ENCODE measurements around the gene MAPKBP1. TPM values are rescaled to one million over a fixed set of nuclear protein-coding genes. Genes with fewer than 3 reads are reported as not detected.
"Not testable (repeated sequence)": the region's sequence is repeated elsewhere in the genome, so short reads cannot be mapped to it uniquely, and the experiment has no call there.

Gene MAPKBP1
- 10 to 100 TPM; 16.6 to 17.2 TPM for total RNA-seq

- H3K9me3 Mint-ChIP-seq, result no peaks in the 10 kb centered on the region
- H3K27me3 Mint-ChIP-seq, result no peaks in the 10 kb centered on the region
- ChIA-PET CTCF (interaction anchor here (0.7 to 11.0 kb wide), 40 partner anchors 8 to 870 kb away, joined by 3 to 337 read pairs (median 6); partner anchors contain the start of genes CHP1, EHD4, ITPKA and JMJD7), POLR2A (interaction anchor here (0.8 to 3.9 kb wide), 10 partner anchors 9 to 356 kb away, joined by 3 to 29 read pairs (median 6); partner anchors contain the start of gene MGA)
- H3K27ac Mint-ChIP-seq, result peak within 1 kb of the TSS; percentile 92
- peak within 1 kb of the TSS; percentile 91 for H3K4me3 Mint-ChIP-seq
- peak; percentile 99 for DNase-seq
- peak; percentile 92 for ATAC-seq
- intact Hi-C loops (cut with micrococcal nuclease), result no loop called here
- H3K4me1 Mint-ChIP-seq (ENCODE audit: low read depth), result peaks cover 56% of the 10 kb centered on the region
- TF ChIP-seq CTCF (IDR thresholded peaks at IDR 0.05), result peak; percentile 59
- H3K36me3 Mint-ChIP-seq (ENCODE audit: low read depth), result no peaks in the 10 kb centered on the region
Observed at GRCh38 chr15:41774062-41774881, at the start of gene MAPKBP1. TSS of gene MAPKBP1 (plus strand) at chr15:41774484. CDS start at chr15:41775276, 792 bp downstream.

GRCh38 chr15:41727143-41727542 lies 47.1 kb upstream of the MAPKBP1 start:
- Mint-ChIP-seq H3K27ac (no peak overlapping the region), H3K4me1 (ENCODE audit: low read depth) (peaks cover 3% of the 10 kb centered on the region), H3K4me3 (no peak overlapping the region), H3K9me3 (no peaks in the 10 kb centered on the region), H3K36me3 (ENCODE audit: low read depth) (peaks cover 2% of the 10 kb centered on the region), H3K27me3 (no peaks in the 10 kb centered on the region)
- DNase-seq (no peak), ATAC-seq (no peak)
- CTCF ChIA-PET, result interaction anchor here (3.5 kb wide), 1 partner anchor 9 kb away, joined by 10 read pairs; no protein-coding TSS in a partner anchor
- intact Hi-C loops (cut with micrococcal nuclease), result no loop called here
- no peak for TF ChIP-seq CTCF (IDR thresholded peaks at IDR 0.05)
- POLR2A ChIA-PET, result no interaction called here

GRCh38 chr15:41728061-41728460 lies 46.2 kb upstream of the MAPKBP1 start:
- DNase-seq; H3K4me3 Mint-ChIP-seq; POLR2A ChIA-PET; H3K4me1 Mint-ChIP-seq (ENCODE audit: low read depth); H3K9me3 Mint-ChIP-seq; H3K27me3 Mint-ChIP-seq; H3K36me3 Mint-ChIP-seq (ENCODE audit: low read depth); intact Hi-C loops (cut with micrococcal nuclease); H3K27ac Mint-ChIP-seq; ATAC-seq: not testable (repeated sequence)
- CTCF ChIA-PET, result interaction anchor here (0.6 kb wide), 1 partner anchor 456 kb away, joined by 3 read pairs; no protein-coding TSS in a partner anchor

GRCh38 chr15:41730543-41730942 lies 43.7 kb upstream of the MAPKBP1 start:
- no peak for ATAC-seq
- no peak for DNase-seq
- Mint-ChIP-seq H3K4me1 (ENCODE audit: low read depth) (no peaks in the 10 kb centered on the region), H3K27ac (no peak overlapping the region), H3K36me3 (ENCODE audit: low read depth) (peaks cover 12% of the 10 kb centered on the region), H3K27me3 (no peaks in the 10 kb centered on the region), H3K9me3 (no peaks in the 10 kb centered on the region), H3K4me3 (no peak overlapping the region)
- intact Hi-C loops (cut with micrococcal nuclease), result no loop called here
- ChIA-PET CTCF (no interaction called here), POLR2A (no interaction called here)
- no peak for TF ChIP-seq CTCF (IDR thresholded peaks at IDR 0.05)

- Mint-ChIP-seq H3K4me1 (ENCODE audit: low read depth) (no peaks in the 10 kb centered on the region), H3K27ac (no peak overlapping the region), H3K4me3 (no peak overlapping the region), H3K36me3 (ENCODE audit: low read depth) (peaks cover 17% of the 10 kb centered on the region), H3K9me3 (no peaks in the 10 kb centered on the region), H3K27me3 (no peaks in the 10 kb centered on the region)
- ATAC-seq, result no peak
- no peak for DNase-seq
- intact Hi-C loops (cut with micrococcal nuclease), result no loop called here
- ChIA-PET CTCF (no interaction called here), POLR2A (interaction anchor here (0.6 kb wide), 1 partner anchor 479 kb away, joined by 4 read pairs; no protein-coding TSS in a partner anchor)
- TF ChIP-seq CTCF (IDR thresholded peaks at IDR 0.05), result no peak
Observed at GRCh38 chr15:41732483-41732882, 41.8 kb upstream of the MAPKBP1 start.
